ENCODE data around the gene CCSER2.
"Not testable (repeated sequence)": the region's sequence is repeated elsewhere in the genome, so short reads cannot be mapped to it uniquely, and the experiment has no call there.

The CCSER2 gene

DNA sequence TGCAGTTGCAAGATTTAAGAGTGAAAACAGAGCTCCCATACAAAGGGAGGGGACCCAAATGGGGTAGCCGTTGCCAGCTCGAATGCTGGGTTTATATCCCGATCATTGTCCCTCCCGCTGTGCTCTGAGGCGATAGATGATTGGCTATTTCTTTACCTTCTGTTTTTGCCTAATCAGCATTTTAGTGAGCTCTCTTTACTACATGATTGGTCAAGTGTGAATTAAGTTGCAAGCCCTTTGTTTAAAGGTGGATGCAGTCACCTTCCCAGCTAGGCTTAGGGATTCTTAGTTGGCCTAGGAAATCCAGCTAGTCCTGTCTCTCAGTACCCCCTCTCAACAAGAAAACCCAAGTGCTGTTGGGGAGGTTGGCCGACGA lies 197.4 kb downstream of the CCSER2 start:
- DNase-seq, result not testable (repeated sequence)

DNA sequence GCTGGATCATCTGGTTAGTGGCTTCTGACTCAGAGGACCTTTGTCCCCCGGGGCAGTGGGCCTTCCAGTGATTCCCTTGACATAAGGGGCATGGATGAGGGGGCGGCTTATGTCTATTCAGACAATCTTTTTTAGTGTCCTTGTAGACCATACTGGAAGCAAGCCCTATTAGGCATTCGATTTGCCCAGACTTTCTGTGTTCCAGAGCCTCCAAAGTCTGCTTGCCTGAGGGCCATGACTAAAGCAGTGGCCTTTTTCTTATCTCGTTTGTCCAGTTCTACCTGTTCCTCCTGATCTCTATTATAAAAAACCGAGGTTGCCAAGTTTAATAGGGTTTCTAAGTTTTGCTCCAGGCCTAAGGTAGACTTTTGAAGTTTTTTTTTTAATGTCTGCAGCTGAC lies 199.0 kb downstream of the CCSER2 start:
- not testable (repeated sequence) for DNase-seq

DNA sequence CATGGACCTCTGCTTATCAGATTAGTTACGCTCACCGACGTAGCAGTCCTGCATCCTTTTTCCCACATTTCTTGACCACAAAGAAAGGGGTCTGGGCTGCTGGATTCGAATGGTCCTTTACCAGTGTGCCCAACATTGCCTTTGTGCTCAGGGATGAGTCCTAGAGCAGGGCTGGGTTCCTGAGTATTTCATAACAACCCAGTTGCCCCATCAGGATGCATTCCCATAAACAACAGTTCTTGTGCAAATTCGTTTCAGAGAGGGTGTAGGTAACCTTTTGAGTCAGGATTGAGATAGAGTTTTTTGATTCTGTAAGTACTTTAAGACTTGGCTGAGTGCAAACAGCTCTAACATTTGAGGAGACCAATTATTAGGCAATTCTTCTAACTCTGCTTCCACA lies 200.1 kb downstream of the CCSER2 start:
- DNase-seq, result not testable (repeated sequence)

DNA sequence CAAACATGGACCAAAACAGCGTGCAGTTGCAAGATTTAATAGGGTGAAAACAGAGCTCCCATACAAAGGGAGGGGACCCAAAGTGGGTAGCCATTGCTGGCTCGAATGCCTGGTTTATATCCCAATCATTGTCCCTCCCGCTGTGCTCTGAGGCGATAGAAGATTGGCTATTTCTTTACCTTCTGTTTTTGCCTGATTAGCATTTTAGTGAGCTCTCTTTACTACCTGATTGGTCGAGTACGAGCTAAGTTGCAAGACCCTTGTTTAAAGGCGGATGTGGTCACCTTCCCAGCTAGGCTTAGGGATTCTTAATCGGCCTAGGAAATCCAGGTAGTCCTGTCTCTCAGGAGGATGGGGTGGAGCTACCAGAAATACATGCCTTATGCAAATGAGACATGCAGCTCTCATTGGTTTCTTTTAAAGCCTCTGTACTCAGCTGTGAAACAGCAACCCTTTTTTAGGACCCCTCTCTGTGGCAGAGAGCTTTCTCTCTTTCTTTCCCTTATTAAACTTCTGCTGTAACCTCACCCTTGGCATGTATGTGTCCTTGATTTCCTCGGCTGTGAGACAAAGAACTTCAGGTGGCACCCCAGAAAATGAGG lies 202.4 kb downstream of the CCSER2 start:
- DNase-seq, result no peak

DNA sequence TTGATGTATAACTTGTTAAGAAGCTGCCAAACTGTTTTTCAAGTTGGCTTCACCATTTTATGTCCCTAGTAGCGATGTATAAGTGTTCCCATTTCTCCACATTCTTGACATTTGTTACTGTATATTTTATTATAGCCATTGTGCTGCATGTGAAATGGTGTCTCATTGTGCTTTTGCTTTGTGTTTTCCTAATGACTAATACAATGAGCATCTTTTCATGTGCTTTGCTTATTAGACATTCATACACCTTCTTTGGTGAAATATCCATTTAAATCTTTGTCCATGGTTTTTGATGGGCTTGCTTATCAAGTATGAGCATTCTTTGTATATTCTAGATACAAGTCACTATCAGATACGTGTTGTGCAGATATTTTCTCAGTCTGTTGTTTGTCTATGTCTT lies 203.0 kb downstream of the CCSER2 start:
- DNase-seq, result no peak

DNA sequence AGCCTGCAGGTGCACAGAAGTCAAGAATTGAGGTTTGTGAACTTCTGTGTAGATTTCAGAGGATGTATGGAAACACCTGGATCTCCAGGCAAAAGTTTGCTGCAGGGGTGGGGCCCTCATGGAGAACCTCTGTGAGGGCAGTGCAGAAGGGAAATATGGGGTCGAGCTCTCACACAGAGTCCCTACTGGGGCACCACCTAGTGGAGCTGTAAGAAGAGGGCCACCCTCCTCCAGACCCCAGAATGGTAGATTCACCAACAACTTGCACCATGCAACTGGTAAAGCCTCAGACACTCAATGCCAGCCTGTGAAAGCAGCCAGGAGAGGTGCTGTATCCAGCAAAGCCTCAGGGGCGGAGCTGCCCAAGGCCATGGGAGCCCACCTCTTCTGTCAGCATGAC lies 205.8 kb downstream of the CCSER2 start:
- DNase-seq, result no peak

DNA sequence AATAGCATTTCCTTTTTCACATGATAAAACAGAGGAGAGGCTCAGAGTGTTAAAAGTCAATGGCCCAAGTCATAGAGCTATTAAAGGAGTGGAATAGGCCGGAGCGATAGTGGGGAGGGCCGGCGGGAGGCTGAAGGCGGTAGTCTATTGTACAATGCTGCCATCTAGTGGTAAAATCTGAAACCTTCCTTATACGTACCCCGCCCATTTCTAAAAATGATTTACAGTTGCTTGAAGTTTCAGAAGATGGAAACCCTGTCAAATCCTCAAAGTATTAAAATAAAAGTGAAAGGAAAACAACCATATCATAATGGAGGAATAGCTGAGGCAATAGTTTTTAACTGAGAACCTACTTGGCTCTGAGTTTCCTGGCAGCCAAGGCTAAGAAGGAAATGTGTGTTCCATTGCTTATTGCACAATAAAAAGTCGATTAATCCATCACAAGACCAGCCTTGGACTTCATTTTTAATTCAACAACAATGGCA lies 209.1 kb downstream of the CCSER2 start:
- DNase-seq, result peak; percentile 25

DNA sequence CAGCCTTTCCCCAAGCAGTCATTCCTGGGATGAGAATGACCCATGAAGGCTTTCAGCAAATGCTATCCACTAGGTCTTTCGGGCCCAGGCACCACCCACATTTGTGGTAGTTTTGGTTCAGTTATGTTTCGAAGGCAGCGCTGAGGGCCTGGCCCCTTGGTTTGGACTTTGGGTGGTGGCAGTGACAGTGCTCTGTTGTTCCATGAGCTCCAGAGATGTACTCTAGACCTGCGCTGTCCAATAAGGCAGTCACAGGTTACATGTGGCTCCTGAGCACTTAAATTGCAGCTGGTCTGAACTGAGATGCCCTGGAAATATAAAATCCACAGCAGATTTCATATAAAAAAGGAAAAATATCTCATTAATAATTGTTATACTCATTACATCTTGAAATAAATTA lies 209.6 kb downstream of the CCSER2 start:
- no peak for DNase-seq

DNA sequence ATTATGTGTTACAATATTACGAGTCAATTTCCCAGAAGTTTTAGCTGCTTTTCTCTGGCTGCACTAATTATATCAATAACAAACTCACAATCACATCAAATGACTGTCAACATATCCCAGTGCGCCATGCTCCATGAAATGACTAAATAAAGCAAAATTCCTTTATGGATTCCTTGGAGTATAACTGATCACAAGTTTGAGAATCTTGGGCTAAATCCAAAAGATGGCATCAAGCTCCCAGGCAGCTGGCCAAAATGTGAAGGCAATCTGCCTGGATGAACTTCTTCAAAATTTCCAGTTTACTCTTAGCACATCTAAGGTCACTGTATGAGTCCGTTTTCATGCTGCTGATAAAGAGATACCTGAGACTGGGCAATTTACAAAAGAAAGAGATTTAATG lies 210.8 kb downstream of the CCSER2 start:
- no peak for DNase-seq

DNA sequence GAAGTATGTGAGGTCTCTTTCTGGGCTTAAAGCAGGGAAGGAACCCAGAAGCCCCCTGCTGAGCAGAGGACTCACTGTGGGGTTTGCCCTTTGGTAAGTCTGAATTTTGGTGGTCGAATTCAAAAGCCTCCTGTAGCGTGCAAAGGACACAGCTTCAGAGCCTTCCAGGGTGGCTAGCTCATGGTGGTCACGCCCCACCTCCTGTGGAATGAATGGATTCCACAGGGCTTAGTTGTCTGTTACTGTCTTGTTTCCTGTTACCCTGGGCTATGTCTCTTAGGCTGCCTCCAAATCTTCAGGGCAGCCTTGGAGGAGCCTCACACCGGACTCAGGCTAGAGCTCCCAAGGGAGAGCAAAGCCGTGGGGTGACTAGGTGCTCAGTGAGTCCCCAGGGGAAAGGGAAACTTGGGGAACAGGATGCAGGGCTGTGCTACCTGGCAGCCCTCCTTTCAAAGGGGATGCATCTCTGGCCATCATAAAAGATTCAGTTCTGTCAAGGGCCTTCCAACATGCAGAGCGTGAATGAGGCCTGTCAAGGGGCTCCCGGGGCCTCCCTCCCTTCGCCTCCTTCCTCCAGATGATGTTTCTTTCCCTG lies 211.7 kb downstream of the CCSER2 start:
- no peak for DNase-seq

DNA sequence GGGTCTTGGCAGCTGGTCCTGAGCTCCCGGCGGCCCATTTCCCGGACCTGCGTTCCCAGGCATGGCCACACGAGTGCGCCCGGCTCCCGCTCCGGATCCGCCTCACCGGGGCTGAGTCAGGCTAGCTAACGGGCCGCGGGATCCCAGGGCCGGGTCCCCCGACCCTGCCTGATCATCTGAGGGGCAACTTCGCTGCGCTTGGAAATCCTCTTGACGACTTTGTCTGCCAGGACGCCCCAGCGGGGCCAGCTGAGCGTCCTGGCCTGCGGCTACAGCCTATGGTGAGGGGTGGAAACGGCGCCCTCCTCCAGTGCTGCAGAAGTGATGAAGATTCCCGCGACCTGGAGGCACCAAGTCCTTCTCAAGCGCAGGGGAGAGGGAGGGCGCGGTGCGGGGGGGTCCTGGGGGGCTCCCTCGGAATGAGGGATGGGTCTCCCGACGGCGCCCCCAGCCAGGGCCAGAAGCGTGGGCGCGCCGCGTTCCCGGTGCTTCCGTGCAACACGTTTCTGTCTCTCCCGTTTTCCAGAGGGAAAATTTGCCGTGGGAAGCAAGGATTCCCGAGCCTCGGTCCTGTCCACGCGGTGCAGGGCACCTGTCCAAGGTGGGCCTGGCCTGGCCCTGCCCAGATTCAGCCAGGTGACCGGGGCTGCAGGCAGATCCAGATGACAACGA lies 212.4 kb downstream of the CCSER2 start:
- DNase-seq, result no peak

DNA sequence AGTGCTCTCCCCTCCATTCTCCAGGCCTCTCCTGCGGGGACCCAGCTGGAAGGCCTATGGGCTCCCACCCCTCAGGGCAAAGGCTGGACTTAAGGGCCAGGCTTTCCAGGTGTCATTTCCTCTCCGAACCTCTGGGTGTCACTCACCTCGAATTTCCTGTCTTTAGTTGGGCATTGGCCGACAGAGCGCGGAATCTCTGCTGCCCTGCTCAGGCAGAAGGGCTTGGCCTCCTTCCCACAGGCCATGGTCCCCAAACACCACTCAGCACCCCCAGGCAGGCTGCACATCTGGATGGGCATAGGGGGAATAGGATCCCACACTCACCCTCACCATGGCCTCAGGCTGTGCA lies 212.9 kb downstream of the CCSER2 start:
- DNase-seq, result no peak

DNA sequence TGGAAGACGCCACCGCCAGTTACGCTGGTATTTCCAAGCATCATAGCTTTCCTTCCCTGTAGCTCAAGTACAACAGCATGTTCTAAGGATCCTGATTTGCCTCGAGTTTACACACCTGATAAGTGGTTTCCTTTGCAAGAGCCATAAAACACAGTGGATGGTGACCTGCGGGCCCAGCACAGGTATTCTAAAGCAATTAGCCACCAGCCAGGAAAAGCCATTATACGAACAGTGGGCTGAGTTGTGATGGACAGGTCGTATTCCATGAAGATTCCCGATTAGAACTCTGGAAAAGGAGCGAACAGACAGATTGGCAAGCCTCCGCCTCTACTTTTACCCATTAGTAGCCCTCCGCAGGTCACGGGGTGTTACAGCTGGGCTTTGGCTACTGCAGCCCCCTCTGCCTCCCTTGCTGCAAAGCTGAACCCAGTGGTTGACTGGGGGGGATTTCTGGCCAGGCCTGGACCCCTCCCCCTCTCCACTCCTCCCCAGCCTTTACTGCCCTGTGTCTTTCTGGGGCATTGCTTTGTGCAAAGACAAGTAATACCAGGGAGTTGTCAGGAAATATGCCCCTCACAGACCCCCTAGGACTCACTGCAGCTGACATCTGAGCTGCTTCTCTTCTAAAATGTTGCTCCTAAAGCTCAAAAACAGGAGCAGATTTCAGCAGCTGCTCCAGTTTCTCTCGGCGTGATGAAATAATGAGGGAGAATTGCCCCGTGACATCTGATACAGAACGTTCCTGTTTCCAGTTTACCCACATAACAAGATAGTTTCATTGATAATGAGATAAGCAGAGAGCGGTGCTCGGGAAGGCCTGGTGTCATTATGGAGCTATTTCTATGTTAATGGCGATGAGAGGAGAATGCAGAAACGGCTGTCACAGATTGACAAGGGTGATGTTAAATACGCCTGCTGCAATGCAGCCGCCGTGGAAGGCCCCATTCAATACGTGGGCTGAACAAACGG lies 214.4 kb downstream of the CCSER2 start:
- no peak for DNase-seq

DNA sequence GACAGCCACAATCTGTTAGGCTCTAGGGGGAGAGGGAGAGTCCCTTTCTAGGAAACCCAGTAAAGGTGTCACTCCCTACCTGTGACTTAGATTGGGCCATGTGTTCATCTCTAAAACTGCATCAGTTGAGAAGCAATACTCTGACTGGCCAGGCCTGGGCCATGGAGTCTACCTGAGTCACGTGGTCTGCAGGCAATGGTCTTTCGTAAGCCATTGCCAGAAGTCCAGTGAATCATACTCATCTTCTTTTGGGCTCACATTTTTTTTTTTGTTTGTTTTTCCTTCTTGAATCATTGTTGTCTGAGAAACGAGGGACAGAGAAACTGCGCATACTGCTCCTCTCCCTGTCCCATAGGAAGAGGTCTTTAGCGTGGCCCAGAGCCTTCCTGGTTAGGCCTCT lies 215.6 kb downstream of the CCSER2 start:
- DNase-seq, result no peak

DNA sequence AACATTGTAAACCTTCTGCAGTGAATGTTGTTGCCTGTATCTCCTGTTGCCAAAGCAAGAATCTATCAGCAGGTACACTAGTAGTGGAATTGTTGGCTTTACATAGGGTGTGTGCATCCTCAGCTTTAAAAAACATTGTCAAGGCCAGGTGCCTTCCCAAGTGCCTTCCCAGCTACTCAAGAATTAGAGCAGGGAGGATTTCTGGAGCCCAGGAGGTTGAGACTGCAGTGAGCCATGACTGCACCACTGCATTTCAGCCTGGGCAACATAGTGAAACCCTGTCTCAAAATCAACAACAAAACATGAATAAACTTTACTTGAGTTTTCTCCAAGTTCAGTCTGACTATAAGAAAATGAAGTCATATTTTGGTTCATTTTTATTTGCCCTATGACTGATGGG lies 217.3 kb downstream of the CCSER2 start:
- DNase-seq, result peak; percentile 45

DNA sequence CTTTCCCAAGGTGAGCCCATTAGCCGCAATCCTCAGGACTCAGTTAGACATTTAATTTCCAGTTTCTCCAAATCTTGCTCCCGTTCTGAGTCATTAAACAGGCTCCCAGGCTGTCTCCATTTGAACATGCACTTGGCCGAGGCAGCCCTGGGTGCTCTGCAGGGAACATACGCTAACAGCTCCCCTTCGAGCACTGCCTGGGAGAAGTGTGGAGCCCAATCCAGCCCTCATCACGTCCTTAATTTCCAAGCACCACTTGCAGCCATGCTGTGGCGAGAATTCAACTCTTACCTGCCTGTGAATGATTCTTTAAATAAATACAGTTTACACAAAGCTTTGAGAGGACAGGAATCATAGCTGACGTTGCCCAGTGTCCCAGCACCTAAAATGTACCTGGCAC lies 218.2 kb downstream of the CCSER2 start:
- peak; percentile 38 for DNase-seq

DNA sequence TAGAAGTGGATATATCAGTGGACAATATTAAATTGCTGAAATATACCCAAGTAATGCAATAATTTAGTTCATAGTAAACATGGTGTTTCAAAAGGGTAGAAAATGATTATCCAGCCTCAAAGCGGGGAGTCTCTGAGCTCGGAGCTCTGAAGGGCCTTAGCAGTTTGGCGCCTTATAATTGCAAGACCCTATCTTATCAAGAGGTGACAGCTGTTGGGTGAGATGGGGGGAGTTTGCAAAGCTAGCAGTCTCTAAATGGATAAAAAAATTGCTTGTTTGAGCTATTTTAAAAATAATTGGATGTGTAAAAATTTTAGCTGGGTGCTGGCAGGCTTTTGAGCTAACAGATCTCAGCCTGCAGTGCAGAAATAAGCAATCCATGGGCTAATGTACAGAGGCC lies 219.2 kb downstream of the CCSER2 start:
- no peak for DNase-seq

DNA sequence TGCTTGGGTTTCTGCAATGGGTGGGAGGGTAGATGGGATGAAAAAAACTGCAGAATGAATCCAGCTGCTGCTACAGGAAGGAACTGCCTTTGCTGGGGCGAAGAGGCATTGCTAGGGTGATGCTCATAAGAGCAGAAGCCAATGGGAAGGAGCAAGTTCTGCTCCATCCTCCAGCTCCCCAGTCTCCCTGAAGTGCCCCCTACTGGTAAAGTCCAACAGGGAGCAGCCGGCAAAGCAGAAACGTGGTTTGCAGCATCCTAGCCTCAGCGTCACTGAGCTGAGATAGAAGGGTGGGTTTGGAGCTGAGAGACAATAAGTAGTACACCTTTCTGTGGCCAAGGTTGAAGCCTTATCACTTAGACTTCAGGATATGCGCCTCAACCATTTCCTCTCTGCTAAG lies 220.5 kb downstream of the CCSER2 start:
- no peak for DNase-seq

DNA sequence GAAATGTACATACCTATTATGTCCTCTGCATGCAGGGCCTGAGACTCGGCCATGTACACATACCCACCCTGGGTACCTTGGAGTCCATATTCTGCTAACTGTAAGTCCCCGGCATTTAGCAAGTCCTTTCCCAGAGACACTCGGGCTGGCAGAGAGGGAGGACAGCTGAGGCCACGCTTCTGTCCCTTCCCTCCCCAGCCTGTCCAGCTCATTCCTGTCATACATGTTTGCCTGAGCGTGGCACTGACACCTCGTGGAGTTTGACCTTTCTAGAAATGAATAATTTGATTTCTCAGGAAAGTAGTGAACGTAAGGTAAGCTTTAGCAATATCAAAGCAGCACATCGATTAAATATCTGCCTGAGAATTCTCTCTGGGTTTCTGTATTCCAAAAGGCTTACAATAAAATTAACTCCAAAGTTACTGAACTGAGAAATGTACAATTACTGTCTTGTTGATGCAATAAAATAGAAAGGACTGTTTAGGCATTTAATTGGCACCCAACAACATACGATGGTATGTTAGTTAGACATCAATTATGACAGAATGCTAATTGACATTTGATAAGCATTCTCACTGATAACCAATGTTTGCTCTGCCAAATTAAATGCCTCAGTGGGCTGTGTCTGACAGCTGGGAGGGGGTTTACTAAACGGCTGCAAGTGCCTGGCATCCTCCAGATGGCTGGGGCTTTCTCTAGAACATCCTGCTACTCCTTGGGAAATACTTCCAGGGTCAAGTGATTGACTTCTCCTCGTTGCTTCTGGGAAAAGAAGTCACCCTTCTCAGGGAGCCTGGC lies 221.2 kb downstream of the CCSER2 start:
- DNase-seq, result no peak

DNA sequence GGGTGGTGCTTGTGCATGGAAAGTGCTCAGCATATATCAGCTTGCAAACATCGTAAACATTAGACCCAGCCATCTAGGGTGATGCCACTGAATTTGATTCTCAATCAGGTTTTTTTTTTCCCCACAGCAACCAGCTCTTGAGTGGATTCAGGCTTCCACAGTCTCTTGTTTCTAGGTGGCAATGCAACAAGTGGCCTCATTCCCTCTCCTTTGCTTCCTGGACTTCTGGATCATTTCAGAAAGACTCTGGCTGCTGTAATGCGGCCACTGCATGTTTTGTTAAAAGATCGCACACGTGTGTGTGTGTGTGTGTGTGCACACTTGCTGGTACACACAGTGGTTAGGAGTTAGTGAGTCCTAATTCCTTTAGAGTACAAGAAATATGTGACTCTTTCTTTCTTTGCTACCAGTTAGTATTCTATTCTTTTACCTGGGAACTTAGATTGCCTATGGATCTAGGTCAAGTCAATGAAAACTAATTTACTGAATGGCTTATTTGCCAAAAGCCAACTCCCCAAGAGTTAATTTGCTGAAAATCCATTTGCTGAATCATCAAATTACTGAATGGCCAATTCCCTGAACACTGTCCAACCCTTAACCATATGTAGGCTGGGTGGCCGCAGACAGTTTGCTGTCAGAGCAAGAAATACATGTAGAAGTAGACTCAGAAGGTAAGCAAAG lies 222.5 kb downstream of the CCSER2 start:
- no peak for DNase-seq

DNA sequence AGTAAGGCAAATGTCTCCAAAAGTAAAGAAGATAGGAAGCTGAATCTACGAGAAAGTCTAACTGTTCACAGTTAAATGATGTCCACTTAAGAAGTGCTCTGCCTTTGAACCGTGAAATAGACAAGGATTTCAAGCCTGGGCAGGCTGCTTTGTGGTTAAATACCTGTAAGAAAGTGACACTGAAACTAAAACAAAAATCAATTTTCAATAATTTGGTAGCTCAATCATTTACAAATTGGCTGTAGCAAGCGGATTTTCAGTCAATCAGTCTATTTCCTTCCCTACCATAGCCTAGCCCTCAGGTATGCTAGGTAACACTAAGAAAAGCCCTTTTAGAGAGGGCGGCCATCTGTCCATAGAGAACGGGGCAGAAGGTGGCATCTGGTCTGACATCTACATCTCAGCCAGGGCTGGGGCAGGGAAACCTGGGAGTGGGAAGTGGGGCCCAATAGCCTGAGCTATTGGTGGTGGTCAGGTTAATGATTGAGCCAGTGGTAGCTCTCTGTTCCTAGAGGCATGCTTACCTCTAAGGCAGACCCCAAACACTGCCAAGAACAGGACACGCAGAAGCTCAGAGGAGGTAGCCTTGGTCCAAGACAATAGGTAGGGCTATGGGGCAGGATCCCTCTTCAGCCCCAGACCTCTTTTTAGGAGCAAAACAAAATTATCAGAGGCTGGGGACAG lies 223.2 kb downstream of the CCSER2 start:
- DNase-seq, result no peak
